Measurements from ENCODE around the gene RFXANK.
"Not testable (repeated sequence)": the region's sequence is repeated elsewhere in the genome, so short reads cannot be mapped to it uniquely, and the experiment has no call there.

RFXANK gene

DNA sequence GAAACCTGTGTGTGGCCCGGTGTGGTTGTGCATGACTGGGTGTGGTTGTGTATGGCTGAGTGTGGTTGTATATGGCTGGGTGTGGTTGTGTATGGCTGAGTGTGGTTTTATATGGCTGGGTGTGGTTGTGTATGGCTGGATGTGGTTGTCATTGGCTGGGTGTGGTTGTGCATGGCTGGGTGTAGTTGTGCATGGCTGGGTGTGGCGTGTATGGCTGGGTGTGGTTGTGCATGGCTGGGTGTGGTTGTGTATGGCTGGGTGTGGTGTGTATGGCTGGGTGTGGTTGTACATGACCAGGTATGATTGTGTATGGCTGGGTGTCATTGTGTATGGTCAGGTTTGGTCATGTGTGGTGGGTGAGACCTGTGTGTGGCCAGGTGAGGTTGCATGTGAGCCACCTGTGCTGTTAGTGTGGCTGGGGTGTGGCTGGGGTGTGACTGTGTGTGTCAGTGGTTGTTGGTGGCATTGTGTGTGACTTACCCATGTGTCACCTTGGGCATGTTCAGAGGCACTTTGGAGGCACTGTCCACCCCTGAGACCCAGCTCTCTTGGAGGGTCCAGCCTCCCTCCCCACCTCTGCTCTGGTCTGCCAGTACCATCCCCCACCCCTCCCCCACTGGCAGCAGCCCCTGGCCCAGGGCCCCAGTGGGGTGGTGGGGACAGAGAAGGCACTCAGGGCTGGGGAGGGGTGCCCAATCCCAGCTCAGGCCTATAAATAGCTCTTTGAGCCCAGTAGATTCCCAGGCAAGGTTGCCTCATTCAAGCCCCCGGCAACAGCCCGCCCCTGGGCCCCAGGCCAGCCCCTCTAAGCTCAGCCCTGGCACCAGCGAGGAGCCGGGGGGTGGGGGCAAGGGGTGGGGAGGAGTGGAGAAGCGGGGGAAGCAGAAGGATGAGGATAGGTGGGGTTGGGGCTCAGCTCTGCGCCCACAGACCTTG, 15.8 kb downstream of the RFXANK start:
- no peak for DNase-seq

DNA sequence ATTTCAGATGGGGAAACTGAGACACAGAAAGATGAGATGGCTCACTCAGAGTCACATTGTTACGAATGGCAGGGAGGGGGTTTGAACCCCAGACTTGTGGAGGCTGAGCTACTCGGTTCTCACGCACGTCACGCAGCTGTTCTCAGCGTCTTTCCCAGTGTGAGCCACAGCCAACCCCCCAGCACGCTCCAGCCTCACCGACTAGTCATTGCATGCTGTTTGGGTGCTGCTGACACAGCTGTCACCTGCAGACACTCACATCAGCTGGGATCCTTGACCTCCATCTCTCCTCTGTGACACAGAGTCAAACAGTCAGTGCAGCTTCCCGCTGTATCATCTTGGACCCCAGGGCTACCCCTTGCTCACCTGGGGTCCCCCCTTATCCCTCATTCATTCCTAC, 17.3 kb downstream of the RFXANK start:
- DNase-seq: no peak

DNA sequence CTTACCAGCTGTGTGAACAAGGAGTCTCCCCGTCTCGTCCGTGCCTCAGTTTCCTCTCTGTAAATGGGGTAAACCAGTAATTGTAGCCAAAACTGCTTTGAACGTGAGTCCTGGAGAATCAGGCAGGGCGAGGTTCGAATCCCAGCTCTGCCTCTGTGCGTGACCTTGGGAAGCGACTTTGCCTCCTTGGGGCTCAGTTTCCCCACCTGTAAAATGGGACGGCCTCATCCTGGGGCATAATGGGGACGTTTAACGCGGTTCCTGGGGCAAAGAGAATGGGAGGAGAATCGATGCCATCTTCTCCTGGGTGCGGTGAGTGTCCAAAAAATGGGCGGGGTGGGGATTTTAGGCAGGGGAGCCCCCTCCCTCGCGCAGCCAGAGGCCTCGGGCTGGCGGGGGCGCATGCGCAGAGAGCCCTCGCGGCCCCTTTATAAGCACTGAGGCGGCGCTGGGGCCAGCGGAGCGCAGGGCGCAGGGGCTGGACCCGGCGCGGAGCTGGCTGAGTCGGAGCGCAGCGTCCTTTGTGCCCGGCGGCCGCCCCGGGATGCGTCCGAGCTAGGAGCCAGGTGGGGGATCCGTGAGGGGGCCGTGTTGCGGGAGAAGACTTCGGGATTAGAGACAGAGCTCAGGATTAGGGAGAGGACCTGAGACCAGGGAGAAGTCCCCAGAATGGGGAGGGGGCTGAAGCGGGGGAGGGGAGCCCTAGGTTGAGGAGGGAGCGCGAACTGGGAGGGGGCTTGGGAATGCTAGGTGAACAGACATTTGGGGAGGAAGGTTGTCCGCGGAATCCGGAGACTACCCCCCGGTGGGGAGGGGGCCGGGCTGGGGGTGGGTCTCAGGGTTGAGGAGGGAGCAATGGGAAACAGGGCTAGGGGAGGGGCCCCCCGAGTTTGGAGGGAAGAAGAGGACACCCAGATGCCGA, 19.7 kb downstream of the RFXANK start, which contains the start of gene NCAN:
Gene NCAN, plus strand, starts transcription at position 460 of the 922 bp plus-strand sequence. CDS start 4,996 bp downstream, outside the sequence.
- DNase-seq: no peak

DNA sequence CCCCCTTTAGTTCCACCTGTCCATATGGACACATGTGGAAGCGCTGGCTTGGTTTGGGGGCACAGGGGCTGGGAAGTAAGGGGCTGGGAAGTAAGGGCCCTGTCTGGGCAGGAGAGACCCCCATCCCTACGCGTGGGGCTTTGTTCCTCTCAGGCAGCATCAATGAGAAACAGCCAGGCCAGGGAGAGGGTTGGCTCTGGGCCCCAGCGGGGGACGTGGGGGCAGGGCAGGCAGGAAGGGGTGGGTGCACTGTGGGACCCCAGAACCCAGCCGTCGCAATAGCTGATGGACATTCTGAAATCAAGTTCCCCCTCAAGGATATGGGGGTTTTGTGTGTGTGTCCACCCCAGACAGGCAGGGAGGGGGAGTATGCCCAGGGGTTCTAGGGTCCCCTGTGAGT, 20.9 kb downstream of the RFXANK start:
- DNase-seq: no peak

DNA sequence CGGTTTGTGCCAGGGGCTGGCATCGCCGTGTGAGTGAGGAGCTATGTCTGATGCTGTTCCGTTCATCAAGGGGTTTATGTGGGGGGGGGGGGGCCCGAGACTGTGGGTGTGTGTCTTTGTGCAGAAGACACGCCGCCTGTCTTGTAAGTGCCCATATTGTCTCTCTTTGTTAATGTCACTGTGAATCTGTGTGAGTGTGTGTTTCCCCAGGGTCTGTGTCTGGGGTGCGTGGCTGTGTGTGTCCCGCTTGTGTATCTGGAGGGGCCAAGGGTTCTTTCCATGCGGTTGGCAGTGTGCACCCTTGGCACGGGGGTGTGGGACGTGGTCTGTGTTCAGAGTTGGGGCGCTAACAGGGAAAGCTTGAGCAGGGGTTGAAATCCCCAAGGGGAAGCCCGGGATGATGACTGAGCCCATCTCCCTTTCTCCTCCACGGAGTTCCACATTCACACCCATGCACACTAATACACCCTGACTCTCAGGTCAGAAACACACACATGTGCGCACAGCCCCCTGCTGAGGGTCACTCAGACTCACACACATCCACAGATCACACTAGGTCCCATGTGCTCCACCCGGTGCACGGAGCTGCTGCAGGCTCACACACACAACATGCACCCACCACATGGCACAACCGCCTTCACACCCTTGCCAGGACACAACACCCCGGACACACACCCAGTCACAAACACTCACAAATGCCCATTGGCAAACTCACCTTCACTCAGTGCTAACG, 21.5 kb downstream of the RFXANK start:
- no peak for DNase-seq

DNA sequence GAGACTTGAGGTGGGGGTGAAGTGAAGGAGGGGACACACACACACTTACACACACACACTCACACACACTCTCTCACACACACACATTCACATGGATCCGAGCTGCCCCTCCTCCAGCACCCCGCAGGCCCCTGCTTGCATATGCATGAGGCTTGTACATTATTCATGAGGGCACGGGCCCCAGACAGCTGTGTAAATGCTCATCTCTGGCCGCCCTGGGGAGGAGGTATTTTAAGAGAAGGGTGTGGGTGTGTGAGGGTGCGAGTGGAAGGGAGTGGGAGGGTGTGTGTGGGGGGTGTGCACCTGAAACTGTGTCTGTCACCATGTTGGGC, 22.1 kb downstream of the RFXANK start:
- no peak for DNase-seq

DNA sequence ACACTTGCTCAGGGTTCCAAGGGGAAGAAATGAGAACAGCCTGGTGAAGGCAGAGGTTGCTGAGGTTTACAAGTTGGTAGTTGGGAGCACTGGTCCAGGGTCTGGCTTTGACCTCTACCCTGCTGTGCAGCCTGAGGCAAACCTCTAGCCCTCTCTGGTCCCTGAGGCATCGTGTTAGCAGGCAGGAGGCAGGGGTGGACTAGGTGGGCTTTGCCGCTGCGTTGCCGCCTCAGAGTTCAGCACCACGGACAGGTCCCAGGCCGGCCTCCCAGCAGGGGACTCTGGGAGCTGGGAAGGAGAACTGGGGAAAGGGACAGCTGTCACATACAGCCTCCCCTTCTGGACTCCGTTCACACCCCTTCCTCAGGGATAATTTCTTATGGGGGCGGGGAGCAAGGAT, 22.8 kb downstream of the RFXANK start:
- DNase-seq: no peak

DNA sequence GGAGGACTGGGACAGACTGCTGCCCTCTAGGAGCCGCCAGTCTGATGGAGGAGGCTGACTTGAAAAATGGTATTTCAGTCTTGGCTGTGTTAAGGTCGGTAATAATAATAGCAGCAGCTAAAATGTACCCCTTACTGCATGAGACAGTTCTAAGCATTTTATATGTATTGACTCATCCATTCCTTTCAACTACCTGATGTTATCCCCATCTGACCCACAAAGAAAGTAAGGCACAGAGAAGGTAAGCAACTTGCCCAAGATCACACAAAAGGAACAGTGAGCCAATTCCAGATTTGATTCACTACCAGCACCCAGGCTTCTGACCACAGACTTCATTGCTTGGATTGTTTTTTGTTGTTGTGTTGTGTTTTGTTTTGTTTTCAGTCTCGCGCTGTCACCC, 23.7 kb downstream of the RFXANK start:
- DNase-seq: no peak

DNA sequence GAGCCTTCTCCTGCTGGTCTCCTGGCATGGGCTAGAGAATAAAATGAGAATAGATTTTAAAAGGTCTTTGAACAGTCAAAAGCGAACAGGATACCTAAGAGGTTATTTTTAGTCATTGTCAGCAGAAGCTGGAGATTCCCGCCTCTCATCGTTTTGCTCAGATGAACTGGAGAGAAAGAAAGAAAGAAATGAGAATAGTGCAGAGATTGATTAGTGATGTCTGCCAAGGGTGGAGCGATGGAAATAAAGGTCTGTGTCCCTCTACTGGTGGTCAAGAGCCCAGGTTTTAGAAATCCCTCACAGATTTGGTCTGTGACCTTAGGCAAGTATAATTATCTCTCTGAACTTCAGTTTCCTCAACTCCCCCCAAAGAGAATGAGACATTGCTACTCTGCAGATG, 25.0 kb downstream of the RFXANK start:
- no peak for DNase-seq

DNA sequence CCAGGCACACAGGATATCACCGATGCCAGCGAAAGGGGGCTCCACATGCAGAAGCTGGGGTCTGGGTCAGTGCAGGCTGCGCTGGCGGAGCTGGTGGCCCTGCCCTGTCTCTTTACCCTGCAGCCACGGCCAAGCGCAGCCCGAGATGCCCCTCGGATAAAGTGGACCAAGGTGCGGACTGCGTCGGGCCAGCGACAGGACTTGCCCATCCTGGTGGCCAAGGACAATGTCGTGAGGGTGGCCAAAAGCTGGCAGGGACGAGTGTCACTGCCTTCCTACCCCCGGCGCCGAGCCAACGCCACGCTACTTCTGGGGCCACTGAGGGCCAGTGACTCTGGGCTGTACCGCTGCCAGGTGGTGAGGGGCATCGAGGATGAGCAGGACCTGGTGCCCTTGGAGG, 26.9 kb downstream of the RFXANK start:
- no peak for DNase-seq

DNA sequence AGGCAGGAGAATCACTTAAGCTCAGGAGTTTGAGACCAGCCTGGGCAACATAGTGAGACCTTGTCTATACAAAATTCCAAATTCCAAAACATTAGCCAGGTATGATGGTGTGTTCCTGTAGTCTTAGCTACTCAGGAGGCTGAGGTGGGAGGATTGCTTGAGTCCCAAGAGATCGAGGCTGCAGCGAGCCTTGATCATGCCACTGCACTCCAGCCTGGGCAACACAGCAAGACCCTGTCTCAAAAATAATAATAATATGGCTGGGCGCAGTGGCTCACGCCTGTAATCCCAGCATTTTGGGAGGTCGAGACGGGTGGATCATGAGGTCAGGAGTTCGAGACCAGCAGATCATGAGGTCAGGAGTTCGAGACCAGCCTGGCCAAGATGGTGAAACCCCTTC, 28.9 kb downstream of the RFXANK start:
- DNase-seq: not testable (repeated sequence)

DNA sequence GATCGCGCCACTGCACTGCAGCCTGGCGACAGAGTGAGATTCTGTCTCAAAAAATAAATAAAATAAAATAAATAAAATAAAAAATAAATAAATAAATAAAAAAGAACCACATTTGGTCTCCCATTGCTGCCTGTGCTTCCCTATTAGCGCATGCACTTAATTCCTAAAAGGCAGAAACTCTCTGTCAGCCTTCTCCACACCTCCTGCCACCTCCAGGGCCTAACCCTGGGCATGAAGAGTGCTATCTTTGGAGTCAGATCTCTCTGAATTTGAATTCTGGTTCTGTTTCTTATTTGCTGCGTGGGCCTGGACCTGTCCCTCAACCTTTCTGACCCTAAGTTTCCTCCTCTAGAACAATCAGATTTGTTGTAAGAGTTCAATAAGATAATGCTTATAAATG, 31.0 kb downstream of the RFXANK start:
- no peak for DNase-seq

DNA sequence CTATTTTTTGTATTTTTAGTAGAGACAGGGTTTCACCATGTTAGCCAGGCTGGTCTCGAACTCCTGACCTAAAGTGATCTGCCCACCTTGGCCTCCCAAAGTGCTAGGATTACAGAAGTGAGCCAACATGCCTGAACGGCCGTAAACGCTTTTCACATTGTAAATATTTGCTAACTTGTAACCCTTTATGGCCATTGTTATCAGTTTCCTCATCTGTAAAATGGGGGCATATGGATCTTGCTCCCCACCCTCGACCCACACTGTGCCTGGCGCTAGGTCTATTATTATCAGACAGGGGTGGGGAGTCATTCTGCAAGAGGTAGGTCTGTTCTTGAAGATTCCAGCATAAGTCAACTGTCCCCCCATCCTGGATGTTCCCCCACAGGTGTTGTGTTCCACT, 31.6 kb downstream of the RFXANK start:
- no peak for DNase-seq

DNA sequence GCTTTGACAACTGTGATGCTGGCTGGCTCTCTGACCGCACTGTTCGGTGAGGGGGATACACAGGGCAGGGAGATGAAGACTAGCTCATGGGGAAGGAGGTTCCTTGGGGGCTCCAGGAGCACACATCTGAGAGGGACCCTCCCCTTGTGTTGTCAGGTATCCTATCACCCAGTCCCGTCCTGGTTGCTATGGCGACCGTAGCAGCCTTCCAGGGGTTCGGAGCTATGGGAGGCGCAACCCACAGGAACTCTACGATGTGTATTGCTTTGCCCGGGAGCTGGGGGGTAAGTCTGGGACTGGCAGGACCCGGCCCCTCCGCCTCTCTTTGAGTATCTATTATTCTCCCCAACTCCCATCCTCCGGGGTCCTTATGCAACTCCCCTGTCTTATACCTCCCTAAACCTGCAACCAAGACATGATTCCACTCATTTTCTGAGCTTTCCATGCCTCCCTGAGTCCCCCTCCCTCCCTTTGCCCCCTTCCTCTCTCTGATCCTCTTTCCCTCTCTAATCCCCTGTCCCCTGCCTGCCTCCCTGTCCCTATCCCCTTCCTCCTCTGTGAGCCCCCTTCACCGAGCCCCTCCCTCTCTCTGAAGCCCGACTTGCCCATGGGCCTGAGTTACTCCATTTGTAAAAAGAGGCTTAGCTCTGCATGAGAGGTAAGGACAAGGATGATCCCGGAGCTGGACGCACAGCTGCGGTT, 32.2 kb downstream of the RFXANK start:
- DNase-seq: no peak

DNA sequence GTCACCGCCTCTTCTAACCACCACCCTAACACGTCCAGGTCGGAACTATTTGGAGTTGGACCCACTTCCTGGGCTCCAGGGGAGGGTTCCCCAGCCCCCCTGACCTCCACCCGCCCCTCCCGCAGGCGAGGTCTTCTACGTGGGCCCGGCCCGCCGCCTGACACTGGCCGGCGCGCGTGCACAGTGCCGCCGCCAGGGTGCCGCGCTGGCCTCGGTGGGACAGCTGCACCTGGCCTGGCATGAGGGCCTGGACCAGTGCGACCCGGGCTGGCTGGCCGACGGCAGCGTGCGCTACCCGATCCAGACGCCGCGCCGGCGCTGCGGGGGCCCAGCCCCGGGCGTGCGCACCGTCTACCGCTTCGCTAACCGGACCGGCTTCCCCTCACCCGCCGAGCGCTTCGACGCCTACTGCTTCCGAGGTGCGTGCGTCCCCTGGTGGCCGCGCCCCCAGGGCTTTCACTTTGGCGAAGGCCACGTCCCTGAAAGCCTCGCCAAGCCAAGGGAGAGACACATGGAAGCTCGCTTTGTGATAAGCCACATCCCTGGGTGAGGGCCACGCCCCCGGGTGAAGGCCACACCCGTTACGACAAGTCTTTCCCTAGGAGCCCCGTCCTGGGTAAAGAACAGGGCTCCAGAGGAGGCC, 32.9 kb downstream of the RFXANK start:
- peak; percentile 69 for DNase-seq

DNA sequence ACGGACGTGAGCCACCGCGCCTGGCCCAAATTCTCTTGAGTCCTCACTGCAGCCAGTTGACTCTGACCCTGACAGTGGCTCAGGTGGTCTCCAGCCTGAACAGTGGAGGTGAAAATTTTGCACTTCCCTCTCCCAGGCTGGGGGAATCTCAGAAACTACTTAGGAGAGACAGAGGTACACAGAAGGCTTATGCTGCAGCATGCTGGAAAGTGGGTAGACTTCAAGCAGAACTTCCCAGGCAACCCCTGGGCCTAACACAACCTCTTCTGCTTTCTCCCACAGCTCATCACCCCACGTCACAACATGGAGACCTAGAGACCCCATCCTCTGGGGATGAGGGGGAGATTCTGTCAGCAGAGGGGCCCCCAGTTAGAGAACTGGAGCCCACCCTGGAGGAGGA, 34.1 kb downstream of the RFXANK start:
- no peak for DNase-seq

DNA sequence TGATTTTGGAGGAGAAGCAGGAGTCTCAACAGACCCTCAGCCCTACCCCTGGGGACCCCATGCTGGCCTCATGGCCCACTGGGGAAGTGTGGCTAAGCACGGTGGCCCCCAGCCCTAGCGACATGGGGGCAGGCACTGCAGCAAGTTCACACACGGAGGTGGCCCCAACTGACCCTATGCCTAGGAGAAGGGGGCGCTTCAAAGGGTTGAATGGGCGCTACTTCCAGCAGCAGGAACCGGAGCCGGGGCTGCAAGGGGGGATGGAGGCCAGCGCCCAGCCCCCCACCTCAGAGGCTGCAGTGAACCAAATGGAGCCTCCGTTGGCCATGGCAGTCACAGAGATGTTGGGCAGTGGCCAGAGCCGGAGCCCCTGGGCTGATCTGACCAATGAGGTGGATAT, 34.6 kb downstream of the RFXANK start:
- no peak for DNase-seq

DNA sequence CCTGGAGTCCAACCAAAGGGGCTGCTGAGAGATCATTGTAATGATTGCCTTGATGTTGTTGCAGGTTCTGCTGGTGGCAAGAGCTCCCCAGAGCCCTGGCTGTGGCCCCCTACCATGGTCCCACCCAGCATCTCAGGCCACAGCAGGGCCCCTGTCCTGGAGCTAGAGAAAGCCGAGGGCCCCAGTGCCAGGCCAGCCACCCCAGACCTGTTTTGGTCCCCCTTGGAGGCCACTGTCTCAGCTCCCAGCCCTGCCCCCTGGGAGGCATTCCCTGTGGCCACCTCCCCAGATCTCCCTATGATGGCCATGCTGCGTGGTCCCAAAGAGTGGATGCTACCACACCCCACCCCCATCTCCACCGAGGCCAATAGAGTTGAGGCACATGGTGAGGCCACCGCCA, 35.2 kb downstream of the RFXANK start:
- DNase-seq: no peak

DNA sequence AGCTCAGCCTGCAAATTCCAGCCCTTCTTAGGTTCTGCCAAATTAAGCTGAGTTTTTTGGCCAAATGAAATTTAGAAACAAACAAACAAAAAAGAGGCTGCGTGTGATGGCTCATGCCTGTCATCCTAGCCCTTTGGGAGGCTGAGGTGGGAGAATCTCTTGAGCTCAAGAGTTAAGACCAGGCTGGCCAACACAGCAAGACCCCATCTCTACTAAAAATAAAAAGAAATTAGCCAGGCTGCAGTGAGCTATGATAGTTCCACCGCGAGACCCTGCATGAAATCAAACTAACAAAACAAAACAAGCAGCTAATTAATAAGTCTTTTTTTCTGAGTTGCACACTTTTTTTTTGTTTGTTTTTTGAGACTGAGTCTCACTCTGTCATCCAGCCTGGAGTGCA, 37.6 kb downstream of the RFXANK start:
- DNase-seq: no peak

DNA sequence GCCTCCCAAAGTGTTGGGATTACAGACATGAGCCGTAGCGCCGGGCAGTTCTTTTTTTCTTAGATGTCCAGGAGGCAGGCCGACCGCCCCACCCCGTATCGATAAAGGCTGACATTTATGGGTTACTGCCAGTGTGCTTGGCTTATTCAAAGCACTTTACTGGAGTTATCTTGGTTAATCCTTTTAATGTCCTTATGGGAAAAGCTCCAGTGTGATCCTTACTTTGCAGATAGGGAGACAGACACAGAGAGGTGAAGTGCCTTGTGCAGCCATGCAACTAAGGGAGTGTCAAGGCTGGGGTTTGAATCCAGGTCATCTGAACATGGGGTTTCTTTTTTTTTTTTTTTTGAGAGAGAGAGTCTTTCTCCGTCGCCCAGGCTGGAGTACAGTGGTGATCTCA, 38.9 kb downstream of the RFXANK start:
- no peak for DNase-seq

DNA sequence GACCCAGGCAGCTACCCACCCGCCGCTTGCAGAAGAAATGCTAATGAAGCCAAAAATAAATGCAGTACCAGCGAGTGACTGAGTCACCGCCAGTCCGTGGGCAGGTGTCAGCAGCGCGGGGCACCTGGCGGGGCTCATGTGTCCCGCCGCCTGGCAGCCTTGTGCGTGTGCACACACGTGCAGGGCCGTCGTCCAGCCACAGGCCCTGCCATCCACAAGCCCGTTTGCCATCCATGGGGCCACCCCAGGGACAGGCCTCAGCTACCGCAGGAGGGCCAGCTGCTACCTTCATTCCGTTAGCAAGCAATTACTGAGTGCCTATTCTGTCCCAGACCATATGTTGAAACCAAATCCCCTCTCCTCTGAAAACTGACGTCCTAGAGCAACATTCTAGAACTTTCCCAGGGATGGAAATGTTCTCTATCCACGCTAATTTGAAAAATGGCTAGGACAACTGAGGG, 40.2 kb downstream of the RFXANK start:
- no peak for DNase-seq

Data from stimulated activated CD4-positive, alpha-beta T cell treated with anti-CD3 and anti-CD28 coated beads, Interleukin-1b, Interleukin-23, amount 100 ng/mL, for 48 hours (primary cell).